Ishikawa (cell line): ENCODE results near the gene CRMP1.

Experiments
- CEBPB ChIP-seq: IDR thresholded peaks from 2 replicates; pipeline ENCODE4 v1.6.1; 2012
- CREB1 ChIP-seq: IDR thresholded peaks from 2 replicates; pipeline ENCODE4 v1.6.1; 2012; ENCODE audit warnings: low read depth
- EGR1 ChIP-seq: IDR thresholded peaks from 2 replicates; pipeline ENCODE4 v1.6.1; 2012
- EP300 ChIP-seq: IDR thresholded peaks from 2 replicates; pipeline ENCODE4 v1.6.1; 2012; ENCODE audit warnings: borderline replicate concordance
- FOXM1 ChIP-seq: IDR thresholded peaks from 2 replicates; pipeline ENCODE4 v1.6.1; 2012; ENCODE audit warnings: low read depth, borderline replicate concordance
- NFIC ChIP-seq: IDR thresholded peaks from 2 replicates; pipeline ENCODE4 v1.6.1; 2012
- RAD21 ChIP-seq: IDR thresholded peaks from 2 replicates; pipeline ENCODE4 v1.6.1; 2012; ENCODE audit warnings: low read depth
- TAF1 ChIP-seq: IDR thresholded peaks from 2 replicates; pipeline ENCODE4 v1.6.1; 2012; ENCODE audit warnings: low read depth, mild to moderate bottlenecking
- TCF12 ChIP-seq: IDR thresholded peaks from 2 replicates; pipeline ENCODE4 v1.6.1; 2012; ENCODE audit warnings: low read depth
- TEAD4 ChIP-seq: IDR thresholded peaks from 2 replicates; pipeline ENCODE4 v1.6.1; 2012
- YY1 ChIP-seq: IDR thresholded peaks from 2 replicates; pipeline ENCODE4 v1.6.1; 2012; ENCODE audit warnings: low read depth
- ZBTB7A ChIP-seq: IDR thresholded peaks from 2 replicates; pipeline ENCODE4 v1.6.1; 2012; ENCODE audit warnings: low read depth
- TF ChIP-seq, protein P1 (sequence below): IDR thresholded peaks from 2 replicates; pipeline ENCODE4 v1.6.1; 2012
- TF ChIP-seq, protein P2 (sequence below): IDR thresholded peaks from 2 replicates; pipeline ENCODE4 v1.6.1; 2012; ENCODE audit warnings: low read depth, mild to moderate bottlenecking
- TF ChIP-seq, protein P3 (sequence below): IDR thresholded peaks from 2 replicates; pipeline ENCODE4 v1.6.1; 2012

CRMP1 gene

DNA sequence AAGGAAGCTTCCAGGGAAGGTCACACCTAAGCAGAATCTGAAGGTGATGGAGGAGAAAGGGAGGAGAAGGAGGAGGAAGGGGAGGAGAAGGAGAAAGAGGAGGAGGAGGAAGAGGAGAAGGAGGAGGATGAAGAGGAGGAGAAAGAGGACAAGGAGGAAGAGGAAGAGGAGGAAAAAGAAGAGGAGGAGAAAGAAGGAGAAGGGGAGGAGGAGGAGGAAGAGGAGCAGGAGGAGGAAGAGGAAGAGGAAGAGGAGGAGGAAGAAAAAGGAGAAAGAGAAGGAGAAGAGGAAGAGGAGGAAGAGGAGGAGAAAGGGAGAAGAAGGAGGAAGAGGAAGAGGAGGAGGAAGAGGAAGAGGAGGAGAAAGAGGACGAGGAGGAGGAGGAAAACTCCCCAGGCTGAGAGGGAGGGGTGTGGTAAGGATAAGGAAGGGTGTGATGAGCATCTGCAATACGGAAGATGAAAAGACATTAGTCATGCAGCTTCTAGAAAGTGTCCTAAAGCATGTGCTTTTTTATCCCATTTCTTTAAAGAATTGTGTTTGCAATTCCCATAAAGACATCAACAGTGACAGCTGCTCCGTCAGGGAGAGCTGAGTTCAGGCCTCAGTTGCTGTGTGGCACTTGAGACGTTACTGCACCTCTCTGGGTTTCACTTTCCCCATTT, 41.1 kb downstream of the CRMP1 start:
- no peak for TF ChIP-seq ZBTB7A
- TF ChIP-seq TEAD4: no peak
- TF ChIP-seq NFIC: no peak
- TF ChIP-seq TCF12: no peak
- TF ChIP-seq, protein P1, sequence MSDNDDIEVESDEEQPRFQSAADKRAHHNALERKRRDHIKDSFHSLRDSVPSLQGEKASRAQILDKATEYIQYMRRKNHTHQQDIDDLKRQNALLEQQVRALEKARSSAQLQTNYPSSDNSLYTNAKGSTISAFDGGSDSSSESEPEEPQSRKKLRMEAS: no peak
- TF ChIP-seq YY1: no peak
- TF ChIP-seq, protein P2, sequence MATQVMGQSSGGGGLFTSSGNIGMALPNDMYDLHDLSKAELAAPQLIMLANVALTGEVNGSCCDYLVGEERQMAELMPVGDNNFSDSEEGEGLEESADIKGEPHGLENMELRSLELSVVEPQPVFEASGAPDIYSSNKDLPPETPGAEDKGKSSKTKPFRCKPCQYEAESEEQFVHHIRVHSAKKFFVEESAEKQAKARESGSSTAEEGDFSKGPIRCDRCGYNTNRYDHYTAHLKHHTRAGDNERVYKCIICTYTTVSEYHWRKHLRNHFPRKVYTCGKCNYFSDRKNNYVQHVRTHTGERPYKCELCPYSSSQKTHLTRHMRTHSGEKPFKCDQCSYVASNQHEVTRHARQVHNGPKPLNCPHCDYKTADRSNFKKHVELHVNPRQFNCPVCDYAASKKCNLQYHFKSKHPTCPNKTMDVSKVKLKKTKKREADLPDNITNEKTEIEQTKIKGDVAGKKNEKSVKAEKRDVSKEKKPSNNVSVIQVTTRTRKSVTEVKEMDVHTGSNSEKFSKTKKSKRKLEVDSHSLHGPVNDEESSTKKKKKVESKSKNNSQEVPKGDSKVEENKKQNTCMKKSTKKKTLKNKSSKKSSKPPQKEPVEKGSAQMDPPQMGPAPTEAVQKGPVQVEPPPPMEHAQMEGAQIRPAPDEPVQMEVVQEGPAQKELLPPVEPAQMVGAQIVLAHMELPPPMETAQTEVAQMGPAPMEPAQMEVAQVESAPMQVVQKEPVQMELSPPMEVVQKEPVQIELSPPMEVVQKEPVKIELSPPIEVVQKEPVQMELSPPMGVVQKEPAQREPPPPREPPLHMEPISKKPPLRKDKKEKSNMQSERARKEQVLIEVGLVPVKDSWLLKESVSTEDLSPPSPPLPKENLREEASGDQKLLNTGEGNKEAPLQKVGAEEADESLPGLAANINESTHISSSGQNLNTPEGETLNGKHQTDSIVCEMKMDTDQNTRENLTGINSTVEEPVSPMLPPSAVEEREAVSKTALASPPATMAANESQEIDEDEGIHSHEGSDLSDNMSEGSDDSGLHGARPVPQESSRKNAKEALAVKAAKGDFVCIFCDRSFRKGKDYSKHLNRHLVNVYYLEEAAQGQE: no peak
- no peak for TF ChIP-seq EP300
- no peak for TF ChIP-seq CREB1
- TF ChIP-seq, protein P3, sequence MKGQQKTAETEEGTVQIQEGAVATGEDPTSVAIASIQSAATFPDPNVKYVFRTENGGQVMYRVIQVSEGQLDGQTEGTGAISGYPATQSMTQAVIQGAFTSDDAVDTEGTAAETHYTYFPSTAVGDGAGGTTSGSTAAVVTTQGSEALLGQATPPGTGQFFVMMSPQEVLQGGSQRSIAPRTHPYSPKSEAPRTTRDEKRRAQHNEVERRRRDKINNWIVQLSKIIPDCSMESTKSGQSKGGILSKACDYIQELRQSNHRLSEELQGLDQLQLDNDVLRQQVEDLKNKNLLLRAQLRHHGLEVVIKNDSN: no peak
- TF ChIP-seq FOXM1: no peak
- TF ChIP-seq EGR1: no peak
- TF ChIP-seq CEBPB: no peak
- no peak for TF ChIP-seq TAF1
- no peak for TF ChIP-seq RAD21

DNA sequence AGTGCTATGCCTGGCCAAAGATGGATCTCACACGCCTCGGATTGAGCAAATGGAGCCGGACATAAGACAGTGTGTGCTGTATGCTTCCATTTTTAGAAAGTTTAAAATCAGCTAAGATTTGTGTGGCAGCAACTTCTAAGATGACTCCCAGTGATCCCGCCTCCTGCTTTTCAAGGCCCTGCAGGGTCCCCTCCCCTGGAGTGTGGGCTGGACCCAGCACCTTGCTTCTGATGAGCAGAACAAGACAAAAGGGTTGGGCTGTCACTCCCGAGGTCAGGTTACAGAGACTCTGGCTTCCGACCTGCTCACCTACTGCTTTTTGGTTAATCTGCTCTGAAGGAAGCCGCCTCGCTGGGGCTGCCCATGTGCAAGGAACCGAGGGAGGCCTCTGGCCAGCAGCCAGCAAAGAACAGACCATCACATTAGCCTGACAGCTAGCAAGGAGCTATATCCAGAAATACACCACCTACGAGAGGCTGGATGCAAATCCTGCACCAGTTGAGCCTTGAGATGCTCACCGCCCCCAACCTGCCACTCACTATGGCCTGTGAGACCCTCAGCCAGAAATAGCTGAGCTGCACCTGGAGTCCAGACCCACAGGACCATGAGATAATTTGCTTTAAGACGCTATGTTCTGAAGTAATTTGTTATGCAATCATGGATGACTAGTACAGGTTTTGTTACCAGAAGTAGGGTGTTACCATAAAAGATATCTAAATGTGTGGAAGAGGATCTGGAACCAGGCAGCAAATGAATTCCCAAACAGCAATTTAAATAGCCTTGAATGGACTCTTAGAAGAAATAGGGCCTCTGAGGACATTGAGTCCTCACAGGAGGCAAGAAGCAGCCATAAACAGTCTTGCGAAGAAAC, 47.6 kb downstream of the CRMP1 start:
- TF ChIP-seq EP300: no peak
- no peak for TF ChIP-seq EGR1
- no peak for TF ChIP-seq YY1

GRCh38 chr4:5843573-5844530, 49.0 kb downstream of the CRMP1 start:
- TF ChIP-seq CREB1: no peak
- TF ChIP-seq, protein P2: no peak
- TF ChIP-seq EP300: no peak

- TF ChIP-seq YY1: no peak
- TF ChIP-seq TCF12: no peak
- TF ChIP-seq, protein P3: no peak
Measured at GRCh38 chr4:5842456-5842855, 50.4 kb downstream of the CRMP1 start.

DNA sequence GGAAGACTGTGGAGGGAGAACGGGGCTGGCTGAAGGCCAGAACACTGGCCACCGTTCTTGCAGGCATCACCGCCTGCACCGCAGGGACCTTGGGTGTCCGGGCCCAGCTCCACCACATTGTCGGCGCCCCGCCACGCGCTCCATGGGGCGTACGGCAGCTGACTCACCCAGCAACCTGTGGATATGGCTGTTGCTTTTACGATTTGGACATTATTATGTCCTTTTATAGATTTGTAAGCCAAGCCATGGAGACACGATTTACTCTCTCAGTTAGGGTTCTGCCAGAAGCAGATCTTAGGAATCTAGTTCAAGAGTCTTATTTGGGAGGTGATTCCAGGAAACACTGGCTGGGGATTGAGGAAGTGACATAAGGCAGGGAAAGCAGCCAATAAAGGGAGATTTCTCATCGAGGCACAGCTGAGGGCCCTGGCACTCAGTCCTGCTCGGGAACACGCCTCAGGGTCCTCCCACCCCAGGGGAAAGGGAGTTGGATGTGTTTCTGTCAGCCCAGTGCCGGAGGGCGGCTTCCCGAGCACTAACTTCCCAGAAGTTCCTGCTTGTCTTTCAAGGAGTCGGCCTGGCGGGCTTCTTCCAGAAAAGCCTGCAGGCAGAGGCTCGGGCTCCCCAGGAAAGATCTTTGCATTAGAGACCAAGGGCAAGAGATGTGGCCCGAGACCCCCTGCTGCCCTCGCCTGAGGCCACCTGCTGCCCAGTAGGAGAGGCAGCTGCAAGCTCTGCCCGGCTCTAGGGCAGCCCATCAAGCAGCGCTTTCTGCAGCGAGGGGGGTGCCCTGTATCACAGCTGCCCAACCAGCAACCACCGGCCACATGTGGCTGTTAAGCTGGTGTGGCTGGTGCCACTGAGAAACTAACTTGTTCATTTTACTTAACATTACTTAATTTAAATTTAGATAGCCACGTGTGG, 52.9 kb downstream of the CRMP1 start:
- TF ChIP-seq TEAD4 (no peak), YY1 (no peak)
